AG04450 (cell line): ENCODE data around the gene GID8. TPM values are rescaled to one million over a fixed set of nuclear protein-coding genes. Genes with fewer than 3 reads are reported as not detected.
"Not testable (repeated sequence)": the region's sequence is repeated elsewhere in the genome, so short reads cannot be mapped to it uniquely, and the experiment has no call there.

ENCODE experiments used
- CTCF ChIA-PET: fragments of 300-600, 350-600 bp; formaldehyde crosslinking; extraction: SDS; loops from one replicate; lab custom pipeline; 2022; ENCODE audit warnings: antibody characterized with exemption, inconsistent platforms; lab: Charles Lee
- POLR2A ChIA-PET: fragments of 350-600 bp; formaldehyde crosslinking; extraction: SDS; loops from one replicate; lab custom pipeline; 2021; ENCODE audit warnings: antibody characterized with exemption, inconsistent platforms; lab: Yijun Ruan, JAX
- DNase-seq: peaks from one replicate; pipeline ENCODE4 v3.0.0-alpha.2; 2011; ENCODE audit warnings: low read depth, low spot score
- H3K27ac ChIP-seq: one replicate; pipeline ENCODE4 v1.5.1; 2012; ENCODE audit warnings: low read depth, low read length, control low read depth
- H3K27me3 ChIP-seq: one replicate; pipeline ENCODE4 v1.6.0; 2012; ENCODE audit warnings: low read length; ENCODE audit not compliant: control insufficient read depth, insufficient read depth
- H3K4me3 ChIP-seq: 2 replicates; pipeline ENCODE4 v1.5.1; 2011; ENCODE audit warnings: mild to moderate bottlenecking, low read depth, low read length, control low read depth
- H3K9me3 ChIP-seq: 2 replicates; pipeline ENCODE4 v1.5.1; 2012; ENCODE audit warnings: low read length; ENCODE audit not compliant: control insufficient read depth, insufficient read depth
- CTCF ChIP-seq: IDR thresholded peaks from 2 replicates; pipeline ENCODE4 v1.5.1; 2011; ENCODE audit warnings: low read depth, low read length, control low read depth, inconsistent platforms
- polyA plus RNA-seq: library from polyadenylated mRNA; depleted of rRNA; stranded (reverse); fragments of >200 nt; gene quantifications from 2 replicates; pipeline ENCODE4 v1.2.3, GENCODE V29; 2011

GID8 gene
- polyA plus RNA-seq, 1 experiment: 24.4 TPM

- CTCF ChIA-PET: interaction anchor here (0.6 kb wide), 1 partner anchor 657 kb away, joined by 3 read pairs; no protein-coding TSS in a partner anchor
Measured at GRCh38 chr20:62959101-62959971, 21.4 kb downstream of the GID8 start.

GRCh38 chr20:62959998-62960436, 22.1 kb downstream of the GID8 start:
- Histone ChIP-seq H3K4me3 (no peak overlapping the region), H3K9me3 (no peaks in the 10 kb centered on the region; the same call in 1 of the 2 replicates), H3K27me3 (peaks cover 2% of the 10 kb centered on the region), H3K27ac (no peak overlapping the region)
- CTCF ChIA-PET: interaction anchor here (0.6 kb wide), 2 partner anchors 10 to 658 kb away, joined by 3 read pairs; no protein-coding TSS in a partner anchor
- no peak for DNase-seq
- POLR2A ChIA-PET: no interaction called here
- TF ChIP-seq CTCF: no peak

More at GRCh38 chr20:62959101-62959971, 21.4 kb downstream of the GID8 start:
- DNase-seq: no peak
- Histone ChIP-seq H3K27ac (no peak overlapping the region), H3K27me3 (peaks cover 2% of the 10 kb centered on the region), H3K9me3 (no peaks in the 10 kb centered on the region; the same call in 1 of the 2 replicates), H3K4me3 (no peak overlapping the region)
- POLR2A ChIA-PET: no interaction called here
- no peak for TF ChIP-seq CTCF

- H3K9me3 ChIP-seq, DNase-seq, H3K4me3 ChIP-seq, H3K27me3 ChIP-seq, POLR2A ChIA-PET, H3K27ac ChIP-seq: not testable (repeated sequence)
- CTCF ChIA-PET: interaction anchor here (0.6 kb wide), 2 partner anchors 9 to 659 kb away, joined by 3 read pairs; no protein-coding TSS in a partner anchor
Measured at GRCh38 chr20:62960446-62961309, 22.7 kb downstream of the GID8 start.

GRCh38 chr20:62961310-62961783, 23.4 kb downstream of the GID8 start:
- Histone ChIP-seq H3K4me3 (no peak overlapping the region), H3K27me3 (peaks cover 2% of the 10 kb centered on the region), H3K27ac (no peak overlapping the region), H3K9me3 (no peaks in the 10 kb centered on the region; the same call in 1 of the 2 replicates)
- no peak for DNase-seq
- CTCF ChIA-PET: no interaction called here
- no peak for TF ChIP-seq CTCF
- POLR2A ChIA-PET: no interaction called here

- peaks cover 4% of the 10 kb centered on the region for H3K27me3 ChIP-seq
- no peak for TF ChIP-seq CTCF
- ChIA-PET POLR2A (no interaction called here), CTCF (no interaction called here)
- H3K9me3 ChIP-seq: no peaks in the 10 kb centered on the region; the same call in 1 of the 2 replicates
- H3K27ac ChIP-seq: no peak overlapping the region
- DNase-seq: no peak
- H3K4me3 ChIP-seq: no peak overlapping the region
Measured at GRCh38 chr20:62961799-62962198, 23.9 kb downstream of the GID8 start.
